ENCODE data around the gene NOL8. TPM values are rescaled to one million over a fixed set of nuclear protein-coding genes. Genes with fewer than 3 reads are reported as not detected.

NOL8 gene
- total RNA-seq, 4 donors from 2014 or later: 38.4 to 46.3 (median 44.7) TPM

GRCh38 chr9:92310562-92310961 lies 14.6 kb downstream of the NOL8 start:
- TF ChIP-seq CTCF (IDR thresholded peaks at IDR 0.05; ENCODE audit: low read depth): no peak

- no peak for TF ChIP-seq CTCF (IDR thresholded peaks at IDR 0.05; ENCODE audit: low read depth)
Observed at GRCh38 chr9:92308893-92309292, 16.3 kb downstream of the NOL8 start.

- TF ChIP-seq CTCF (IDR thresholded peaks at IDR 0.05; ENCODE audit: low read depth): no peak
Observed at GRCh38 chr9:92300936-92301335, 24.2 kb downstream of the NOL8 start.

- TF ChIP-seq CTCF (IDR thresholded peaks at IDR 0.05; ENCODE audit: low read depth): no peak
Observed at GRCh38 chr9:92299116-92299515, 26.0 kb downstream of the NOL8 start.

GRCh38 chr9:92298036-92298435 lies 27.1 kb downstream of the NOL8 start:
- no peak for TF ChIP-seq CTCF (IDR thresholded peaks at IDR 0.05; ENCODE audit: low read depth)

- no peak for TF ChIP-seq CTCF (IDR thresholded peaks at IDR 0.05; ENCODE audit: low read depth)
Observed at GRCh38 chr9:92297611-92298010, 27.5 kb downstream of the NOL8 start.

- no peak for TF ChIP-seq CTCF (IDR thresholded peaks at IDR 0.05; ENCODE audit: low read depth)
Observed at GRCh38 chr9:92295827-92296258, 29.3 kb downstream of the NOL8 start.
